Left renal cortex interstitium (tissue), 4 donors: ENCODE measurements around the gene TAF3. TPM values are rescaled to one million over a fixed set of nuclear protein-coding genes. Genes with fewer than 3 reads are reported as not detected.
A peak's percentile ranks its signal among the peaks of the same experiment; 100 is the strongest.
"Not testable (repeated sequence)": the region's sequence is repeated elsewhere in the genome, so short reads cannot be mapped to it uniquely, and the experiment has no call there.

ENCODE experiments used
- DNase-seq, 4 donors: peaks; one replicate each; pipeline ENCODE4 v3.0.0-alpha.2; 2013; ENCODE audit warnings: low read depth in 4 of 4, low spot score in 2 of 4, missing footprints in 1 of 4
- polyA plus RNA-seq, 4 donors: library from polyadenylated mRNA; unstranded; fragments of 120-200 nt; gene quantifications; one replicate each; pipeline ENCODE4 v1.2.1, GENCODE V29; 2013; ENCODE audit not compliant: insufficient read length in 4 of 4

Gene TAF3
- polyA plus RNA-seq, 4 donors: 11.2 to 12.2 (median 11.4) TPM

GRCh38 chr10:7808686-7809267, 9.5 kb upstream of the TAF3 start:
- DNase-seq: no peak

- DNase-seq: no peak
Observed at GRCh38 chr10:7810443-7810842, 7.9 kb upstream of the TAF3 start.

- no peak for DNase-seq
Observed at GRCh38 chr10:7811000-7811399, 7.3 kb upstream of the TAF3 start.

DNA sequence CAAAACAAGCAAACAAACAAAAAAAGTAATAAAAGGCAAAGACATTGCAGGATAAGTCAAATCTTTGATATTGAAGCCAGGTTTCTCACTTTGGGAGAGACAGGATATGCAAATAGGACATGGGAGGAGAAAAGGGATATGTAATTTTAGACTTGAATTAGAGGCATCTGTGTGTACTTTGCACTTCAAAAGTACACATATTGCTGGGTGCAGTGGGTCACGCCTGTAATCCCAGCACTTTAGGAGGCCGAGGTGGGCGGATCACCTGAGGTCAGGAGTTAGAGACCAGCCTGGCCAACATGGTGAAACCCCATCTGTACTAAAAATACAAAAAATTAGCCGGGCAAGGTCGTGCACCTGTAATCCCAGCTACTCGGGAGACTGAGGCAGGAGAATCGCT, 6.6 kb upstream of the TAF3 start:
- not testable (repeated sequence) for DNase-seq

DNA sequence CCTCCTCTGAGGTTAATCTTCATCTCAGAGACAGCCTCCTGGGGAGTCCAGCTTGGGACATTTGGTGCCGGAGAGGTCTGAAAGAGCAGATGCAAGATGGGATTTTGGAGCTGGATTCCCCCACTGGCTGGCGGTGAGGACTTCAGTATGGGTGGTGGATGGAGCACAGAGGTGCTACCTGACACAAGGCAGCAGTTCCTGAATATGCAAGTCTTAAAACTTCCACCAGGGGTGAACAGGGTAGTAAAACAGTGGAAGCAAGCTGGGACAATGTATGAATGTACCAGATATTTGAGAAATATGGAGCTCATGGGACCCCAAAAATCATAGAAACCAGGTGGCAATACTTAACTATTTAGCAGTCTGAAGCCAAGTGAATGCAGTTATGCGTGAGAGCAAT, 4.8 kb upstream of the TAF3 start:
- no peak for DNase-seq

GRCh38 chr10:7817576-7817975, 729 bp upstream of the TAF3 start:
- DNase-seq: no peak

DNA sequence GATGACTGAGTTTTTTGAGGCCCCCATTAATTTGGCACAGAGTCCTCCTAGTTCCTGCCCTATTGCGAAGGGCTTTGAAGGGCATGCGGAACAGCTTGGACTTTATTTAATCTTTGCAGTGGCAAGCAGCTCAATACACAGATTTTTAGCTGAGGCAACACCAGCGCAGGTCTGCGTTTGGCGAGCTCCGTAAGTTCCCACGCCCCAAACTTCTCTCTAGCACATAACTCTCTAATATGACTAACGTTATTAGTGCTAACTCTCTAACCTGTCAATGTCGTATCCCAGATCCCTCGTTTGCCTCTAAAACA, 366 bp upstream of the TAF3 start:
- DNase-seq: no peak

GRCh38 chr10:7819121-7819460, 786 bp downstream of the TAF3 start:
- DNase-seq: peak in 1 of 4 donors; percentile 32

- no peak for DNase-seq
Observed at GRCh38 chr10:7824251-7824650, 5.9 kb downstream of the TAF3 start.

DNA sequence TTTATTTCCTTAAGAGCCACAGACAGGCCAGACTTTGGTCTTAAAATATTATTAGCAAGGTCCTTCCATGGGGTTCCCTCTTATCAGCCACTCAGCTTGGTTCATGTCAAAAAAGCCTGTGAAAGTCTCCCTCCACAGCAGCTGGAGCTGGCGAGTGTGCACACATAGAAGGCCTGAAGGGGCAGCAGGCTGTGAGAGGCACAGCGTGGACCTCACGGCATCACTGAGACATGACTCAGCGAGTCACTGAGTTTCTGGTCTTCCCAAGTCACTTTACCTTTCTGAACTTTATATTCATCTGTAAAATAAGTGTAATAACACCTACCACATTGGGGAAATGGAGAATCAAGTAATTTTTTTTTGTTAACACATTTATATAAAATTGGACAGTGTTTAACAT, 8.7 kb downstream of the TAF3 start:
- no peak for DNase-seq

- DNase-seq: no peak
Observed at GRCh38 chr10:7829289-7829834, 11.1 kb downstream of the TAF3 start.

GRCh38 chr10:7832060-7832459, 13.8 kb downstream of the TAF3 start:
- no peak for DNase-seq

- DNase-seq: no peak
Observed at GRCh38 chr10:7833210-7833609, 14.9 kb downstream of the TAF3 start.

DNA sequence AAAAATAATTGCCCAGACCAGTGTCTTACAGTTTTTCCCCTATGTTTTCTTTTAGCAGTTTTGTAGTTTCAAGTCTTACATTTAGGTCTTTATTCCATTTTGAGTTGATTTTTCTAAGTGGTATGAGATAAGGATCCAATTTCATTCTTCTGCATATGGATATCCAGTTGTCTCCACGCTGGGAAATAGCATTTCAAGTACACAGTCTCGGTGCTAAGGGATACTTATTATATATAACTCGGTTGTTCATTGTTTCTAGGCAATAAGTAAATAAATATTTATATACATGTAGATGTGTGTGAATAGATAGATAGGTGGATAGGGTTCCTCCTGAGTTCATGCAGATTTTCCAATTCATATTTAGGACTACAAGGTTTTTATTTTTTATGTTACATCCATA, 16.0 kb downstream of the TAF3 start:
- DNase-seq: no peak

DNA sequence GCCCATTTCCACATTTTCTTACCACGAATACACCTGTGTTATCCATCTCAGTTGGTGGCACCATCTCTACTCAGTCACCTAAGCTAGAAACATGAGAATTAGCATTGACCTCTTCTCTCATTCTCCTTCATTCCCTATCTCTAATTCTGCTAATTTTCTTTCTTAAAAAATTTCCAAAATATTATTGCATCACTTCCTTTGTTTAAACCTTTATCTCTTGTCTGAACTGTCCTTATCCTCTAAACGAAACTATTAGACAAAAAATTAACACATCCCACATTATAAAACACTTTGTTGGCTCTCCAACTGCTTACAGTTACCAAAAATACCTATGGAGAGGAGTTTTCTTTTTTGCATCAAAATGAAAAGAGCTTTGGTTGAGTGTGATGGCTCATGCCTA, 18.3 kb downstream of the TAF3 start:
- DNase-seq: no peak

DNA sequence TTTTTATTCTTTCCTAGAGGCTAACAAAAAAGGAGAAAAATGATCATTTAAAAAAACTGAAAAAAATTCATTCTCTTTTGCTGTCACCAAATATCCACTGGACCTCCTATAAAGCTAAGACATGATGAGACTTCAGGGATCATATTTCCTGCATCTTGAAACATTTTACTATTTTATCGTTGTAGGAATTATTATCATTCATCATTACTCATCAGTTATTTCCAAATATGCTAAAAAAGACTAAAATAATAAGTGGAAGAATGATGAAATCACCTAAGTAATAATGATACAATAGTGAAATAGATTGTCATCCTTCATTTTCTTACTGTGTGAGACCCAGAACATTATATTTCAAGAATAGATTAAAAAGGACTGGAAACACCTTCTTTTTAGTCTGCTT, 28.3 kb downstream of the TAF3 start:
- DNase-seq: no peak

DNA sequence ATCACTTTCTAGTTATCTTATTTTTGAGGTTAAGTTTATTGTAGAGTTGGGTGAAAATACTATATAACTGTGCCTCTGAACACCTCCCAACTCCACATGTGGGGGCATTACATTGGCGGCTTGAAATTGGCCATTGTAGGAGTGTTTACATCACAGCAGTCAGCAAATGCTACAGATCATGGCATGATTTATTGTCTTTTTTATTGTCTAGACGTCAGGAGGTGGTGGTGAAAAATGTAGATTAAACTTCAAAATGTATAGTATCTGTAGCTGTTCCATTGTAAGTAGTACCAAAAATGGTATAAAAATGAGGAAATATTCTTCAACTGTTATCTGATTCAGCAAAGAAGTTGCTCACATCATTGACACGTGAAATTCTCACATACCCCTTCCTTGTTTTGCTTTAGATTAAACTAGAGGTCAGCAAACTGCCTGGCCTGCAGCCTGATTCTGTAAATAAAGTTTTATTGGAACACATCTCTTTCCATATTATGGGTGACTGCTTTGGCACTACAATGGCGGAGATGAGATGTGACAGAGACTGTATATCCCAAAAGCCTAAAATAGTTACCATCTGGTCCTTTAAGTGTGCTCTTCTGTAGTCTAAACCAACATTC, 35.0 kb downstream of the TAF3 start:
- no peak for DNase-seq

DNA sequence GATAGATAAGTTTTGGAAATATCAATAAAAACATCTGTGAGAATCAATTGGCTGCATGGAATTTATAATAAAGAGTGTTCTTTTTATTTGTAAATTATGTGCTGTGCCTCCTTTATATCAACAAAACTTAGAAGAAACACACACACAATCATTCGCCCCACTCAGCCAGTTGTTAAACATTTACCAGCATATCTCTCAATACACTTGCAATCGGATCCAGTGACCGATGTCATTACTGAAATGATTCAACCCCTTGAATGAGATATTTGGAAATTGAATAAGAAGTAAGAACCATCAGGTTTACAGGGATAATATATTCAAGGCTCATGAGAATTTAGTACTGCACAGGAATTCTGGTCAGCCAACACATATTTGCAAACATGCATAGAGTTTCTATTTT, 35.6 kb downstream of the TAF3 start:
- DNase-seq: no peak

- no peak for DNase-seq
Observed at GRCh38 chr10:7855205-7855604, 36.9 kb downstream of the TAF3 start.

DNA sequence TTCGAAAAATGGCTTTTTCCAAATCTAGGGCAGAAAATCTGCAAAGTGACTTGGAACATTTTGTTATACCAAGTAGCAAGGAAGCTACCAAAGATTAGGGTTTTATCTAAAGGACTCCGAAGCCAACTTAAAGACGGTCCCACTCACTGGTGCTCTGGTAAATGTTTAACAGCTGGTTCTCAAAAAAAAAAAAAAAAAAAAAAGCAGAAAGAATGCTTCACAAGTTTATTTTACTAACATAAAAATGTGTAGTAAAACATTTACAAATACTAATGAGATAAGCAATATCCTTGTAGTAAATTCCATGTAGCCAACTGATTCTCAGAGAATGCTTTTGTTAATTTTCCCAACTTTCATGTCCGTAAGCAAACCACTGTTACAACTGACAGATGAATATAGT, 38.4 kb downstream of the TAF3 start:
- DNase-seq: no peak

DNA sequence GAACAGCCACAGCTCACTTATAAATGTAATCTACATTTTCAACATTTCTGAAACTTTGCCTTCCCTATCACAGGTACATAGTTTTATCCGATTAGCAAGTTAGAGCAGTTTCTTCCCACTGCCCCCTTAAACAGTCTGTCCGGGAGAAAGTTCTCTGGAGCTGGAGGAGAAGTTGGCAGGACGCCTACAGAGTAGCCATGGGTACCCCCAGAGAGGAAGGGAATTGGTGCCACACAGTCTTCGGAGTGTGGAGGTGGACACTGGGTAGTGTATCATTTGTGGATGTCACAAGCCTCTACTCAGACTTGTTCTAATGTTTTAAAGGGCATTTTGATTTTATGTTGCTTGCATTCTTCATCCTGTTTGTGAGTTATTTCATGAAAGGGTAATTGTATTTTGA, 39.0 kb downstream of the TAF3 start:
- no peak for DNase-seq

GRCh38 chr10:7861509-7862120, 43.3 kb downstream of the TAF3 start:
- DNase-seq: no peak

- DNase-seq: no peak
Observed at GRCh38 chr10:7862121-7862514, 43.8 kb downstream of the TAF3 start.
